ENCODE measurements around the gene UVRAG. TPM values are rescaled to one million over a fixed set of nuclear protein-coding genes. Genes with fewer than 3 reads are reported as not detected.

UVRAG gene
- total RNA-seq, 1 donor from 2014 or later = 24.3 TPM

GRCh38 chr11:75802913-75803820 lies 11.8 kb upstream of the UVRAG start:
- peak; percentile 84 for DNase-seq (ENCODE audit: low spot score)

- DNase-seq (ENCODE audit: low spot score) = no peak
Observed at GRCh38 chr11:75809111-75809510, 5.9 kb upstream of the UVRAG start.

- no peak for DNase-seq (ENCODE audit: low spot score)
Observed at GRCh38 chr11:75809991-75810390, 5.0 kb upstream of the UVRAG start.

GRCh38 chr11:75810637-75811390 lies 4.2 kb upstream of the UVRAG start:
- DNase-seq (ENCODE audit: low spot score) = no peak

- DNase-seq (ENCODE audit: low spot score) = no peak
Observed at GRCh38 chr11:75811485-75811884, 3.5 kb upstream of the UVRAG start.

- no peak for DNase-seq (ENCODE audit: low spot score)
Observed at GRCh38 chr11:75812542-75813040, 2.4 kb upstream of the UVRAG start.

- no peak for DNase-seq (ENCODE audit: low spot score)
Observed at GRCh38 chr11:75813124-75813523, 1.9 kb upstream of the UVRAG start.

GRCh38 chr11:75813622-75814039 lies 1.4 kb upstream of the UVRAG start:
- DNase-seq (ENCODE audit: low spot score) = no peak

- no peak for DNase-seq (ENCODE audit: low spot score)
Observed at GRCh38 chr11:75814363-75814676, 690 bp upstream of the UVRAG start.

GRCh38 chr11:75815345-75816168 lies 547 bp downstream of the UVRAG start:
- no peak for DNase-seq (ENCODE audit: low spot score)

GRCh38 chr11:75816561-75817239 lies 1.7 kb downstream of the UVRAG start:
- DNase-seq (ENCODE audit: low spot score) = no peak

GRCh38 chr11:75820645-75821044 lies 5.6 kb downstream of the UVRAG start:
- DNase-seq (ENCODE audit: low spot score) = peak; percentile 67

- DNase-seq (ENCODE audit: low spot score) = no peak
Observed at GRCh38 chr11:75821202-75821601, 6.2 kb downstream of the UVRAG start.

- DNase-seq (ENCODE audit: low spot score) = no peak
Observed at GRCh38 chr11:75822541-75822940, 7.5 kb downstream of the UVRAG start.

GRCh38 chr11:75823415-75823814 lies 8.4 kb downstream of the UVRAG start:
- DNase-seq (ENCODE audit: low spot score) = no peak

- no peak for DNase-seq (ENCODE audit: low spot score)
Observed at GRCh38 chr11:75823946-75824345, 8.9 kb downstream of the UVRAG start.

- DNase-seq (ENCODE audit: low spot score) = no peak
Observed at GRCh38 chr11:75826461-75827230, 11.6 kb downstream of the UVRAG start.

GRCh38 chr11:75827562-75827961 lies 12.6 kb downstream of the UVRAG start:
- DNase-seq (ENCODE audit: low spot score) = no peak

GRCh38 chr11:75831915-75832502 lies 17.0 kb downstream of the UVRAG start:
- DNase-seq (ENCODE audit: low spot score) = no peak

GRCh38 chr11:75834728-75835127 lies 19.7 kb downstream of the UVRAG start:
- DNase-seq (ENCODE audit: low spot score) = no peak
